Lung (tissue), 12 donors: Measurements from ENCODE around the gene FMNL1. TPM values are rescaled to one million over a fixed set of nuclear protein-coding genes. Genes with fewer than 3 reads are reported as not detected.

ENCODE experiments used
- ATAC-seq: fragments of 200-7000 bp; cut with Tn5 transposase; one replicate; pipeline ENCODE4 v1.9.1; 2020; ENCODE audit warnings: moderate number of reproducible peaks; ENCODE audit not compliant: insufficient read depth, low FRiP score
- DNase-seq, 3 donors: peaks; one replicate each; pipeline ENCODE4 v3.0.0-alpha.2; 2013 to 2017
- H3K27ac ChIP-seq, 2 donors: one replicate each; pipeline ENCODE4 v1.5.1; 2013; ENCODE audit warnings: mild to moderate bottlenecking in 2 of 2, moderate library complexity in 2 of 2, control low read depth in 1 of 2, inconsistent platforms in 1 of 2, low read depth in 1 of 2, low read length in 1 of 2
- H3K27me3 ChIP-seq, 3 donors: one replicate each; pipeline ENCODE4 v1.5.1; 2013; ENCODE audit warnings: low read length in 2 of 3; ENCODE audit not compliant: control insufficient read depth in 3 of 3, insufficient read depth in 3 of 3
- H3K36me3 ChIP-seq, 4 donors: one replicate each; pipeline ENCODE4 v1.5.1; 2013; ENCODE audit warnings: low read length in 4 of 4, mild to moderate bottlenecking in 1 of 4, moderate library complexity in 1 of 4; ENCODE audit not compliant: control insufficient read depth in 4 of 4, insufficient read depth in 4 of 4
- H3K4me1 ChIP-seq, 5 donors: one replicate each; pipeline ENCODE4 v1.5.1; 2013; ENCODE audit warnings: low read length in 5 of 5, mild to moderate bottlenecking in 2 of 5, moderate library complexity in 1 of 5; ENCODE audit not compliant: control insufficient read depth in 5 of 5, insufficient read depth in 5 of 5
- H3K4me3 ChIP-seq: one replicate; pipeline ENCODE4 v1.5.1; 2013; ENCODE audit warnings: mild to moderate bottlenecking, control low read depth, moderate library complexity
- H3K9ac ChIP-seq, 2 donors: one replicate each; pipeline ENCODE4 v1.5.1; 2013; ENCODE audit warnings: low read length in 2 of 2, control low read depth in 1 of 2; ENCODE audit not compliant: insufficient read depth in 1 of 2
- H3K9me3 ChIP-seq, 4 donors: one replicate each; pipeline ENCODE4 v1.5.1; 2013; ENCODE audit warnings: low read length in 3 of 4, mild to moderate bottlenecking in 1 of 4, moderate library complexity in 1 of 4; ENCODE audit not compliant: control insufficient read depth in 4 of 4, insufficient read depth in 3 of 4
- CTCF ChIP-seq: IDR thresholded peaks from 2 replicates; pipeline ENCODE4 v1.5.1; 2012; ENCODE audit warnings: mild to moderate bottlenecking; ENCODE audit errors: control extremely low read depth, extremely low read depth
- WGBS, 2 donors: extraction: QIAGEN DNeasy Blood & Tissue Kit; methylation state at CpG; one replicate each; pipeline ENCODE4 v1.1.7; 2013; 5-methylcytosine and 5-hydroxymethylcytosine counted together
- polyA plus RNA-seq, 2 donors: library from polyadenylated mRNA; stranded (reverse); fragments of 200-250 nt; gene quantifications; one replicate each; pipeline ENCODE4 v1.2.1, GENCODE V29; 2013
- total RNA-seq, 2 donors: library from RNA; depleted of rRNA in 1 of 2; stranded (reverse); fragments of >200 nt in 1 of 2; gene quantifications; one replicate each; pipeline ENCODE4 v1.2.1, GENCODE V29; 2014 to 2021
- donor health status: control.
- donor health status: control.
- donor health status: Bipolar disorder and iron deficiency.
- donor health status: healthy.
- donor health status: DM: yes; HTN: yes; CAD: no.

The FMNL1 gene
- total and polyA plus RNA-seq, 4 donors = 25.0 to 135 (median 56.6) TPM

- peaks cover 3 to 11% (median 7%) of the 10 kb centered on the region in 5 donors for H3K4me1 ChIP-seq
- H3K36me3 ChIP-seq = peaks cover 3 to 45% (median 25%) of the 10 kb centered on the region in 4 donors
- H3K4me3 ChIP-seq = no peak overlapping the region
- ATAC-seq = no peak
- 85% methylated on average over 21 of the region's 21 CpGs for WGBS, 2 donors
- no peaks in the 10 kb centered on the region for H3K27me3 ChIP-seq
- H3K9ac ChIP-seq = no peak overlapping the region
- no peaks in the 10 kb centered on the region for H3K9me3 ChIP-seq
- no peak for TF ChIP-seq CTCF
- H3K27ac ChIP-seq = peak overlapping the region in 1 of 2 donors; percentile 77
- DNase-seq = no peak
These were observed 62.8 kb downstream of the FMNL1 start for GRCh38 chr17:45284176-45285140.

- H3K27ac ChIP-seq = no peak overlapping the region
- peaks cover 3 to 49% (median 28%) of the 10 kb centered on the region in 4 donors for H3K36me3 ChIP-seq
- no peaks in the 10 kb centered on the region for H3K9me3 ChIP-seq
- H3K4me1 ChIP-seq = peaks cover 7 to 15% (median 7%) of the 10 kb centered on the region in 5 donors
- no peak overlapping the region for H3K9ac ChIP-seq
- no peak overlapping the region for H3K4me3 ChIP-seq
- H3K27me3 ChIP-seq = no peaks in the 10 kb centered on the region
- DNase-seq (no peak), ATAC-seq (no peak)
- no peak for TF ChIP-seq CTCF
- 92 to 97% methylated on average over 5 of the region's 5 CpGs for WGBS, 2 donors
These were observed 64.6 kb downstream of the FMNL1 start for GRCh38 chr17:45286286-45286685.

GRCh38 chr17:45287526-45288500, 66.1 kb downstream of the FMNL1 start:
- Histone ChIP-seq H3K4me1 (peaks cover 7 to 23% (median 12%) of the 10 kb centered on the region in 5 donors), H3K36me3 (peaks cover 3 to 49% (median 26%) of the 10 kb centered on the region in 4 donors), H3K9ac (no peak overlapping the region), H3K9me3 (no peaks in the 10 kb centered on the region), H3K4me3 (no peak overlapping the region), H3K27me3 (no peaks in the 10 kb centered on the region), H3K27ac (peak overlapping the region; percentile 33 to 75)
- DNase-seq = peak in 1 of 3 donors; percentile 40
- 75 to 82% methylated on average over 10 of the region's 10 CpGs for WGBS, 2 donors
- no peak for ATAC-seq
- TF ChIP-seq CTCF = no peak
